H1 (cell line): ENCODE results near the gene SFXN1. TPM values are rescaled to one million over a fixed set of nuclear protein-coding genes. Genes with fewer than 3 reads are reported as not detected.

Experiments
- CTCF ChIA-PET: fragments of 300-600 bp; sonication (Branson Sonifier 250); formaldehyde crosslinking; loops from one replicate; lab custom pipeline; 2021; ENCODE audit not compliant: partially characterized antibody; lab: Charles Lee
- POLR2A ChIA-PET: fragments of 300-600 bp; sonication (Branson Sonifier 250); formaldehyde crosslinking; loops from one replicate; lab custom pipeline; 2021; ENCODE audit warnings: inconsistent platforms; ENCODE audit not compliant: partially characterized antibody; lab: Charles Lee
- DNase-seq, 2 experiments: peaks; one replicate each; pipeline versions ENCODE4 v3.0.0 to v3.0.0-alpha.2; 2010 to 2022; ENCODE audit warnings: low spot score in 2 of 2, low read depth in 1 of 2, mixed read lengths in 1 of 2
- FAIRE-seq: peaks from 2 replicates; lab custom pipeline; 2011; peaks lifted over from hg19 to GRCh38; lab: Jason Lieb, UNC
- H2AFZ ChIP-seq: 2 replicates; pipeline ENCODE4 v1.8.1; 2012; ENCODE audit warnings: low read length, inconsistent platforms
- H2AK5ac ChIP-seq: 2 replicates; pipeline ENCODE4 v1.6.1; 2013; ENCODE audit warnings: low read depth, low read length
- H2BK120ac ChIP-seq: replicated peaks from 2 replicates; pipeline ENCODE3; 2013; ENCODE audit warnings: low read depth, low read length, inconsistent platforms
- H2BK12ac ChIP-seq: 2 replicates; pipeline ENCODE4 v1.6.1; 2013; ENCODE audit warnings: low read depth, low read length
- H2BK15ac ChIP-seq: 2 replicates; pipeline ENCODE4 v1.6.1; 2013; ENCODE audit warnings: low read length
- H2BK20ac ChIP-seq: 2 replicates; pipeline ENCODE4 v1.6.1; 2013; ENCODE audit warnings: low read length
- H2BK5ac ChIP-seq: 2 replicates; pipeline ENCODE4 v1.6.1; 2013; ENCODE audit warnings: low read depth, low read length
- H3K14ac ChIP-seq: 2 replicates; pipeline ENCODE4 v1.6.1; 2013; ENCODE audit warnings: inconsistent platforms; ENCODE audit not compliant: insufficient read length
- H3K18ac ChIP-seq: 2 replicates; pipeline ENCODE4 v1.6.1; 2013; ENCODE audit warnings: low read length; ENCODE audit errors: extremely low read depth
- H3K23ac ChIP-seq: 2 replicates; pipeline ENCODE4 v1.6.1; 2013; ENCODE audit warnings: inconsistent platforms; ENCODE audit not compliant: insufficient read length
- H3K23me2 ChIP-seq: 2 replicates; pipeline ENCODE4 v1.6.1; 2013; ENCODE audit warnings: low read depth, low read length
- H3K27ac ChIP-seq: 2 replicates; pipeline ENCODE4 v1.6.1; 2011; ENCODE audit warnings: low read depth, low read length, inconsistent platforms
- H3K27me3 ChIP-seq, 4 experiments: replicated peaks in 1 of 4; 1 replicate in 1 of 4; 2 replicates in 3 of 4; pipeline versions ENCODE4 v1.6.1 to v1.8.1; 2011 to 2013; ENCODE audit warnings: low read length in 3 of 4, mild to moderate bottlenecking in 3 of 4, inconsistent platforms in 2 of 4, mixed read lengths in 2 of 4, moderate library complexity in 1 of 4; ENCODE audit not compliant: control insufficient read depth in 3 of 4, insufficient read depth in 3 of 4; ENCODE audit errors: extremely low read depth in 1 of 4
- H3K36me3 ChIP-seq, 4 experiments: 2 replicates each; pipeline versions ENCODE4 v1.6.1 to v1.8.1; 2011 to 2013; ENCODE audit warnings: mild to moderate bottlenecking in 4 of 4, low read length in 3 of 4, moderate library complexity in 2 of 4, control low read depth in 1 of 4, inconsistent platforms in 1 of 4; ENCODE audit not compliant: insufficient read depth in 4 of 4, control insufficient read depth in 2 of 4
- H3K4ac ChIP-seq: replicated peaks from 2 replicates; pipeline ENCODE3; 2013; ENCODE audit warnings: low read length, low read depth, mixed read lengths, inconsistent platforms; ENCODE audit not compliant: insufficient read length
- H3K4me1 ChIP-seq, 4 experiments: replicated peaks in 1 of 4; 1 replicate in 1 of 4; 2 replicates in 3 of 4; pipeline versions ENCODE4 v1.6.1 to v1.8.1; 2011 to 2013; ENCODE audit warnings: low read length in 3 of 4, inconsistent platforms in 2 of 4, mixed read lengths in 1 of 4; ENCODE audit not compliant: insufficient read depth in 4 of 4, control insufficient read depth in 3 of 4
- H3K4me2 ChIP-seq, 2 experiments: 2 replicates each; pipeline versions ENCODE4 v1.6.1 to v1.8.1; 2011 to 2013; ENCODE audit warnings: low read depth in 2 of 2, low read length in 2 of 2, control low read depth in 1 of 2, inconsistent platforms in 1 of 2, mild to moderate bottlenecking in 1 of 2; ENCODE audit not compliant: insufficient read depth in 1 of 2
- H3K4me3 ChIP-seq, 4 experiments: fragments of 200-600, 300-600 bp in 1 of 4; sonication (generic), shearing (Covaris generic), sonication (Bioruptor Twin) in 1 of 4; 2 replicates each; pipeline versions ENCODE4 v1.5.1 to v1.8.1; 2011 to 2016; ENCODE audit warnings: low read length in 4 of 4, low read depth in 3 of 4, control low read depth in 2 of 4, inconsistent platforms in 2 of 4, mild to moderate bottlenecking in 2 of 4, mixed read lengths in 1 of 4, moderate library complexity in 1 of 4; ENCODE audit not compliant: insufficient read depth in 2 of 4; ENCODE audit errors: extremely low read depth in 1 of 4
- H3K56ac ChIP-seq: replicated peaks from 2 replicates; pipeline ENCODE3; 2013; ENCODE audit warnings: low read depth, mild to moderate bottlenecking, mixed read lengths, low read length, inconsistent platforms; ENCODE audit not compliant: insufficient read length
- H3K79me1 ChIP-seq: 2 replicates; pipeline ENCODE4 v1.6.1; 2013; ENCODE audit warnings: low read depth, low read length, control low read depth
- H3K79me2 ChIP-seq, 2 experiments: 2 replicates each; pipeline versions ENCODE4 v1.6.1 to v1.8.1; 2012 to 2013; ENCODE audit warnings: low read length in 2 of 2, mild to moderate bottlenecking in 2 of 2, inconsistent platforms in 1 of 2; ENCODE audit not compliant: insufficient read depth in 2 of 2, control insufficient read depth in 1 of 2
- H3K9ac ChIP-seq, 4 experiments: replicated peaks in 1 of 4; 1 replicate in 1 of 4; 2 replicates in 3 of 4; pipeline versions ENCODE4 v1.6.1 to v1.8.1; 2011 to 2013; ENCODE audit warnings: low read depth in 3 of 4, low read length in 3 of 4, control low read depth in 2 of 4, mild to moderate bottlenecking in 2 of 4, moderate library complexity in 2 of 4, inconsistent platforms in 1 of 4; ENCODE audit errors: extremely low read depth in 1 of 4
- H3K9me3 ChIP-seq, 2 experiments: 2 replicates each; pipeline versions ENCODE4 v1.6.1 to v1.8.1; 2012 to 2013; ENCODE audit warnings: mild to moderate bottlenecking in 2 of 2, moderate library complexity in 2 of 2, control low read depth in 1 of 2, inconsistent platforms in 1 of 2, low read depth in 1 of 2, low read length in 1 of 2, mixed read lengths in 1 of 2; ENCODE audit not compliant: insufficient read depth in 2 of 2
- H4K20me1 ChIP-seq, 2 experiments: replicated peaks in 1 of 2; 2 replicates each; pipeline versions ENCODE3 to v1.8.1; 2011 to 2013; ENCODE audit warnings: inconsistent platforms in 2 of 2, low read length in 2 of 2, mild to moderate bottlenecking in 1 of 2; ENCODE audit not compliant: insufficient read depth in 2 of 2, control insufficient read depth in 1 of 2
- H4K5ac ChIP-seq: 2 replicates; pipeline ENCODE4 v1.6.1; 2013; ENCODE audit warnings: low read length, low read depth, mixed read lengths, inconsistent platforms; ENCODE audit not compliant: insufficient read length
- H4K8ac ChIP-seq: 2 replicates; pipeline ENCODE4 v1.8.0; 2013; ENCODE audit warnings: mild to moderate bottlenecking, moderate library complexity, low read length, inconsistent platforms; ENCODE audit not compliant: insufficient read depth; ENCODE audit errors: extremely low read depth
- H4K91ac ChIP-seq: replicated peaks from 2 replicates; pipeline ENCODE3; 2013; ENCODE audit warnings: low read length, mixed read lengths, inconsistent platforms; ENCODE audit not compliant: insufficient read length
- BRCA1 ChIP-seq: IDR thresholded peaks from 2 replicates; pipeline ENCODE4 v1.6.1; 2012; ENCODE audit warnings: low read depth, low read length, improper control_type of control experiment
- EP300 ChIP-seq, 2 experiments: IDR thresholded peaks; 1 replicate in 1 of 2; 2 replicates in 1 of 2; pipeline ENCODE4 v1.6.1; 2011 to 2012; ENCODE audit warnings: low read depth in 2 of 2, low read length in 2 of 2, mild to moderate bottlenecking in 2 of 2, borderline replicate concordance in 1 of 2, inconsistent platforms in 1 of 2, moderate library complexity in 1 of 2
- SIN3A ChIP-seq, 2 experiments: IDR thresholded peaks in 1 of 2; conservative IDR thresholded peaks in 1 of 2; 2 replicates each; pipeline ENCODE4 v1.6.1; 2011 to 2012; ENCODE audit warnings: low read length in 2 of 2, improper control_type of control experiment in 1 of 2, low read depth in 1 of 2, mild to moderate bottlenecking in 1 of 2
- WGBS, 2 experiments: shearing (Covaris generic) in 1 of 2; methylation state at CpG; one replicate each; pipeline versions ENCODE4 v1.1.6 to v1.1.7; 2013 to 2015; ENCODE audit warnings: low lambda C conversion rate in 2 of 2, mixed read lengths in 2 of 2, inconsistent platforms in 1 of 2, low coverage in 1 of 2, missing lambda C conversion rate in 1 of 2; ENCODE audit not compliant: insufficient replicate concordance in 2 of 2, insufficient coverage in 1 of 2, insufficient read length in 1 of 2; ENCODE audit errors: extremely low coverage in 1 of 2, missing lambda C conversion rate in 1 of 2; 5-methylcytosine and 5-hydroxymethylcytosine counted together
- polyA plus RNA-seq, 7 experiments: library from polyadenylated mRNA; depleted of rRNA in 3 of 7; stranded (reverse) in 5 of 7; unstranded in 2 of 7; fragments of >200 nt in 5 of 7; fragments of 200-250 nt in 2 of 7; gene quantifications; 1 replicate in 5 of 7; 2 replicates in 1 of 7; 4 replicates in 1 of 7; pipeline versions ENCODE4 v1.2.1 to v1.2.3, GENCODE V29; 2011 to 2013; ENCODE audit warnings: missing spikeins in 2 of 7, mixed read lengths in 2 of 7
- total RNA-seq: library from RNA; stranded (reverse); fragmentation: NEBNext Ultra II Directional; extraction: Animal tissue kit (Norgen Biotek cat#: 25700); gene quantifications from 2 replicates; pipeline ENCODE4 v1.2.1, GENCODE V29; 2021

The SFXN1 gene
- total and polyA plus RNA-seq, 2 of the 8 experiments (the other 6 are each of a cell fraction or from before 2014, with no cell fraction given) = 72.7 to 97.6 TPM

DNA sequence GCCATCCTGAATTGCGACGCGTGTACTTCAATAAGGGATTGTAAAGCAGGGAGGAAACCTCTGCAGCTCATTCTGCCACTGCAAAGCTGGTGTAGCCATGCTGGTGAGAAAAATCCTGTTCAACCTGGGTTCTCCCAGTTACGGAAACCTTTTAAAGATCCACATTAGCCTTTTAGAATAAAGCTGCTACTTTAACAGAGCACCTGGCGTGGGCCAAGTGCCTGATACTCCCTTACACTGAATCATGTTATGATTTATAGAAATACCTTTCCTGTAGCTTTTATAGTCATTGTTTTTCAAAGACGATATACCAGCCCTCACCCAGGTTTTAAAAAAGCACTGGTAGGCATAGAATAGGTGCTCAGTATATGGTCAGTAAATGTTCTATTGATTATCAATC, 48.3 kb downstream of the SFXN1 start:
- H2AFZ ChIP-seq = no peak overlapping the region
- ChIA-PET POLR2A (interaction anchor here (0.9 to 1.3 kb wide), 2 partner anchors 10 to 199 kb away, joined by 3 read pairs; no protein-coding TSS in a partner anchor), CTCF (interaction anchor here (0.8 to 3.5 kb wide), 5 partner anchors 10 to 192 kb away, joined by 3 to 18 read pairs (median 4); no protein-coding TSS in a partner anchor)
- no peaks in the 10 kb centered on the region for H3K23me2 ChIP-seq
- no peak overlapping the region for H3K27ac ChIP-seq
- H3K4ac ChIP-seq = no peak overlapping the region
- no peak overlapping the region for H3K4me2 ChIP-seq
- H2AK5ac ChIP-seq = no peak overlapping the region
- H3K9ac ChIP-seq = no peak overlapping the region
- no peak overlapping the region for H3K56ac ChIP-seq
- H2BK12ac ChIP-seq = no peak overlapping the region
- FAIRE-seq (no peak), DNase-seq (no peak)
- WGBS, 2 experiments = 91% methylated on average over 6 of the region's 6 CpGs; no CpG with 5 or more reads in 1 of the 2 experiments
- no peaks in the 10 kb centered on the region for H3K27me3 ChIP-seq
- peaks cover 0 to 2% of the 10 kb centered on the region in 2 experiments for H4K20me1 ChIP-seq
- H3K79me1 ChIP-seq = no peaks in the 10 kb centered on the region
- H3K9me3 ChIP-seq = no peaks in the 10 kb centered on the region
- H3K14ac ChIP-seq = no peak overlapping the region
- no peaks in the 10 kb centered on the region for H3K4me1 ChIP-seq
- no peak overlapping the region for H4K5ac ChIP-seq
- no peak overlapping the region for H4K8ac ChIP-seq
- H2BK120ac ChIP-seq = no peak overlapping the region
- no peak overlapping the region for H2BK5ac ChIP-seq
- no peak overlapping the region for H2BK20ac ChIP-seq
- TF ChIP-seq BRCA1 (no peak), EP300 (IDR thresholded peaks at IDR 0.05; ENCODE audit: borderline replicate concordance in 1 of 2, low read depth in 2 of 2, low read length in 2 of 2) (no peak), SIN3A (conservative IDR thresholded peaks at IDR 0.05 in 1 of 2, IDR thresholded peaks at IDR 0.05 in 1 of 2; ENCODE audit: low read depth in 1 of 2, low read length in 2 of 2) (no peak)
- no peaks in the 10 kb centered on the region for H3K79me2 ChIP-seq
- no peak overlapping the region for H4K91ac ChIP-seq
- peaks cover 8 to 57% (median 24%) of the 10 kb centered on the region in 4 experiments for H3K36me3 ChIP-seq
- no peak overlapping the region for H3K23ac ChIP-seq
- H3K18ac ChIP-seq = no peak overlapping the region
- no peak overlapping the region for H3K4me3 ChIP-seq
- no peak overlapping the region for H2BK15ac ChIP-seq
